HG03280 (cell line): ENCODE results near the gene STARD7.
"Not testable (repeated sequence)": the region's sequence is repeated elsewhere in the genome, so short reads cannot be mapped to it uniquely, and the experiment has no call there.

ENCODE experiments used
- ATAC-seq: cut with Tn5 transposase; IDR thresholded peaks from one replicate; pipeline ENCODE4 v1.9.1; 2021; ENCODE audit warnings: mild to moderate bottlenecking, moderate library complexity; ENCODE audit not compliant: unreplicated experiment

The STARD7 gene

DNA sequence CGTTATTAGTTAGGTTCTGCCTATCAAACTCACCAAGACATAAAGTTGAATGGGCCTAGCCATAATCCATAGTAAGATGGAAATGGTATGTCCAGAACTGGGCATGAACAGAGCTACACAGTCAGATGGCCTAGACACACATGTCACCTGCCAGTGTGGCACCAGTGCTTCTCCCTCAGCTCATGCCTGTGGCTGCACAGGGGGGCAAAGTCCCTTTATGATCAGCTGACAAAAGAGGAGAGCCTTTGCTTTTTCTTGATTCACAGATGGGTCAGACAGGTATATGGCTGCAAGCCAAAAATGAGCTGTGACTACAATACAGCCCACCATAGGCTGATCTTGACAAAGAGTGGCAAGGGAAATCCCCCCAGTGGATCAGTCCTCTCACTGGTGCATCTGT lies 28.3 kb upstream of the STARD7 start:
- no peak for ATAC-seq

DNA sequence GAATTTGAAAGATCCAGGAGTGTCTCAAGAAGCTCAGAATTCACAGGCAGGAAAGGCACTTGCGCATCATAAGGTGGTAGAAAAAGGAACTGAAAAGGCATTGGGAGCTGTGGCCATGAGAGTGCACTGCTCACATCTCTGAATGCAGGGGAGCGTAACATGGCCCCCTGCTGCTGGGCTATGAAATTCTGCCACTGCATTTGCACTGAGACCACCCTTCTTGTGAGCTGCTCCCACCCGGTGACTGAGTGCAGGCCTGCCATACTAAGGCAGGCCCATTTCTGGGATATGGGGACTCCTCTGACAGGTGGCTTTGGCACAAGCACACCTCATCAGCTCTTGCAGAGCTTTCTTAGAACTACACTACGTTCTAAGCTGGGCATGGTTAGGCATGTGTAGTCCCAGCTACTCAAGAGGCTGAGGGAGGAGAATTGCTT lies 25.3 kb upstream of the STARD7 start:
- ATAC-seq, result peak; percentile 90

DNA sequence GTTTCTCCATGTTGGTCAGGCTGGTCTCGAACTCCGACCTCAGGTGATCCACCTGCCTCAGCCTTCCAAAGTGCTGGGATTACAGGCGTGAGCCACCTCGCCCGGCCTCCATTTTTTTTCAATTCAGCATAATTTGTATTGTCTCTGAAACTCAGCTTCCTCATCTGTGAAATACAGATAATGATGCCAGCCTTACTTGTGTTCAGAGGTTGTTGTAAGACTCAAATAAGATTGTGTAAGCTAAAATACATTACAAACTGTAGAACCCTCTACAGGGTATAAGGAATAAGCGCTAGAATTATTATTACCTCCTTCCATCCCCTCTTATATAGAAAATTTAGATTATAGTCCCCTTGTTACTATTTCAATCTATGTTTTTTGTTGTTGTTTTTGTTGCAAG lies 24.8 kb upstream of the STARD7 start:
- no peak for ATAC-seq

DNA sequence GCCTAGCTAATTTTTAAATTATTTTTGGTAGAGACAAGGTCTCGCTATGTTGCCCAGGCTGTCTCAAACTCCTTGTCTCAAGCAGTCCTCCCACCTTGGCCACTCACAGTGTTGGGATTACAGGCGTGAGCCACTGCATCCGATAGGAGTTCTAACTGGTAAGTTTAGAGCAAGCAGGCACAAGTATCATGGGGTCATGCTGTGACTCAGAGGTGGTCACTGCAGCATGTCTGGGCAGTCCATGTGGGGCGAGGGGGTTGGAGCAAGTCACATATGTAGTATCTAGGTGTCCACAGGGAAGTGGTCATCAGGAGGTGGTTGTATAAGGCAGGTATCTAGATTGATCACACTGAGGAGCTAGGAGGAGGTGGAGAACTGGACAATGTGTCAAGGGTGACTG lies 22.7 kb upstream of the STARD7 start:
- ATAC-seq, result no peak

DNA sequence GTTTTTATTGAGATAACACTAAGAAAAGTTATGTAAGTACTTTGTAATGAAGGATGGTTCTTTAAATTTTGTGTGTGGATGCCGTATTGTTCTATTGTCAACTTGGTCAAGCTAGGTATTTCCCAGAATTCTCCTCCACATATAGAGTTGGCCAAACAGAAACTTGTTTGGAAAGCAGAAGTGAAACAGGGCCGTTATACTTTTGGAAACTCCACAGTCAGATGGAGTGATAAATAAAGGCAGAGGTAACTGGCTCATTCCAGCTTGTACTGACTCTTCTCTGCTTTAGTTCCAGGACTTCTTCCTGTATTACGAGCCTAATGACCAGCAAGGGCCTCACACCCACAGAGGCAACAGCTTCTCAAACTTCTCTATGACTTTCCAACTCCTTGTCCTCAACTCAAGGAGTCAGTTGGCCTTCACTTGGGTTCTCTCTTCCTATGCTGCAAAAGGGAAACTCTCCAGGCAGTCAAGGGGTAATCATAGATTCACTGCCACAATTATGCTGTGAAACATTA lies 16.4 kb upstream of the STARD7 start:
- ATAC-seq, result no peak

DNA sequence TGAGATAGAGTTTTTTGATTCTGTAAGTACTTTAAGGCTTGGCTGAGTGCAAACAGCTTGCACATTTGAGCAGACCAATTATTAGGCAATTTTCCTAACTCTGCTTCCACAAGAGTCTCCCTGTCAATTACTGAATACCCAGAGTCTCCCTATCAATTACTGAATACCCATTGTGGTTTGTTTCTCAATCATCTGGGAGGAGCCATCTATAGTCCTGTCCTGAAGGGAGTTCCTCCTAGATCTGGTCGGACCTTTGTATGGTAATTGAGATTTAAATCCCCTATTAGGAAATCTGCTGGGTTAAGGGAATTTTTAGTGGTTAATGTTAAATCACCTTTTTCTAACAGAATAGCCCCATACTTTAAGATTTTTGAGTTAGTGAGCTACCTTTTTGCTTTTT lies 12.5 kb upstream of the STARD7 start:
- ATAC-seq, result not testable (repeated sequence)

DNA sequence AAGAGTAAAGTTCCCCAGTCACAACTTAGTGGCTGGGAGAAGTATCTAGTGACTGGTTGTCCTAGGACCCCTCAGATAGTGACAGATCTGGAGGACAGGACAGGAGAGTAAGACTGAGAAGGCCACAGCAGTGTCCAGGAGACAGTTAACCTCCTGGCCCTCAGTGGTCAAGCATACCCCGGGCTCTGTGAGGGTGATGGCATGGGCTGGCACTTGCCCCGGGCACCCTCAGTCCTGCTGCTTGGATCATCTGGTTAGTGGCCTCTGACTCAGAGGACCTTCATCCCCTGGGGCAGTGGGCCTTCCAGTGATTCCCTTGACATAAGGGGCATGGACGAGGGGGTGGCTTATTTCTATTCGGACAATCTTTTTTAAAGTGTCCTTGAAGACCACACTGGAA lies 11.3 kb upstream of the STARD7 start:
- ATAC-seq, result not testable (repeated sequence)

DNA sequence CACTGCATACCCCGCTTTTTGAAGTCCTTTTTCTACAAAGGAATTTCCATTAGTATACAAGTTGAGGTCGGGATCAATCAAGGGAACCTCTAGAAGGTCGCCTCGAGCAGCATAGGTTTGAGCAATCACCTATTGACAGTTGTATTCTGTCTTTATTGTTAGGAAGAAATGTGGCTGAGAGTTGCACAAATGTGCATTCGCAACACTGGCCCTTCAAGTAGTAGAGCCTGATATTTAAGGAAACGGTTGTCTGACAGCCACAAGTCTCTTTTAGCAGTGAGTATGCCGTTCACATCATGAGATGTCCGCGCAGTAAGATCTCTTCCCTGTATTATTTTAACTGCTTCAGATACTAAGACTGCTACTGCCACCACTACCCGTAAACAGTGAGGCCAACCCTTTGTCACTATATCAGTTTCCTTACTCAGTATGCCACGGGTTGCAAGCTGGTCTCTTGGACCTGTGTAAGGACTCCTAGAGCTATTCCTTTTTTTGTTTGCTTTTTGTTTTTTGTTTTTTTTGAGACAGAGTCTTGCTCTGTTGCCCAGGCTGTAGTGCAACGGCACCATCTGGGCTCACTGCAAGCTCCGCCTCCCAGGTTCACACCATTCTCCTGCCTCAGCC lies 10.0 kb upstream of the STARD7 start:
- no peak for ATAC-seq

DNA sequence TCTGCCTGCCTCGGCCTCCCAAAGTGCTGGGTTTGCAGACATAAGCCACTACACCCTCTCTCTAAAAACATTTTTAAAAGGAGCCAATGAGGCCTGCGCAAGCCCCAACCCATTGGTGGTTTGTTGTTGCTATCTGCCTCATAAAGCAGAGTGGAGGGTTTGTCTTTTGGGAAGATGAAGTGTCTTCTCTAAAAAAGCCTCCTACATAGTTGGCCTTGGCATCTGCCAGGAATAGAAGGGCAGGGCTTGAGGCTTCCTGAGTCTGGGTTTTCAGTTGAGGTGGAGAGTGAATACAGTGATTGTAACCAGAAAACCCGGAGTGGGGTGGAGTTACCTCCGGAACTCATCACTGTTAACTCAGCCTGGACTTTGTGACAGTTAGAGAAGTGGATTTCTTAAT lies 5.9 kb upstream of the STARD7 start:
- ATAC-seq, result no peak

DNA sequence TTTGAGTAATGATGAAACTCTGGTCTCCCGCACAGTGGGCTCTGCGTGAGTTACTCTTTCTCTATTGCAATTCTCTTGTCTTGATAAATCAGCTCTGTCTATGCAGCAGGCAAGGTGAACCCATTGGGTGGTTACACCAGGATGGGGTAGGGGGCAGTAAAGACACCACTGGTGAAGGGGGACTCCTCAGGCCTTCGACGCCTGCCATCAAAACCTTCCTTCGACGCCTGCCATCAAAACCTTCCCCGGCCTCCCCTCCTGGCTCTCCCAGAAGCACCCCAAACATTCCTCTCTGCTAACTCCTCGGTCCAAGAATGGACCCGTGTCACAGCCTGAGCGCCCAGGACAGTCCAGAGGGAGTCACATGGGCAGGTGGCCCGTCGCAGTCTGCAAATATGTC lies 4.8 kb upstream of the STARD7 start:
- ATAC-seq, result no peak

DNA sequence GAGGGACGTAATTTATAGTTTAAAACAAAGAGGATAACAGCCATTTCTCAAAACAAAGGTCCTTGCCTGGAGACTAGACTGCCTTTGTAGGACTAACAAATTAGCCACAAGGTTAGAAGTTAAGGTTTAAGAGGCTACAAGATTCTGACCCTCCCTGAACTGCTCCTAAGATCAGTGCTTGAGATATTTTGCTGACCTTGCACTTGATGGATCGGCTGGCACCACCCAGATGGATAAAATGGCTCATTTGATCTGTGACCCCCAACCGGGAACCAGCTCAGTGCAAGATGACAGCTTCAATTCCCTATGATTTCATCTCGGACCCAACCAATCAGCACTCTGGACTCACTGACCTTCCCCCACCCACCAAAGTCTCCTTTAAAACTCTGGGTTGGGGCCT lies 3.7 kb upstream of the STARD7 start:
- no peak for ATAC-seq

DNA sequence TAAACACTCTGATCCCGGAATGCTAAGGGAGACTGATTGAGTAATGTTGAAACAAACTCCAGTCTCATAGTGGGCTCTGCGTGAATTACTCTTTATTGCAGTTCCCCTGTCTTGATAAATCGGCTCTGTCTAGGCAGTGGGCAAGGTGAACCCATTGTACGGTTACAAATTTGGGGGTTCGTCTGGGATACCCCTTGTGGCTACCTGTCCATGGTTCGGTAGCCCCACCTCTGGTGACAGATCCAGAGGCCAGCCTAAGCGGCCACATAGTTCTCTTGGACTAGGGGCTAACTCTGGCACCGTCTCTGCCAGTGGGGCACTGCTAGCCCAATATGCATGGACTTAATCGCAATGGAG lies 1.1 kb upstream of the STARD7 start:
- no peak for ATAC-seq

DNA sequence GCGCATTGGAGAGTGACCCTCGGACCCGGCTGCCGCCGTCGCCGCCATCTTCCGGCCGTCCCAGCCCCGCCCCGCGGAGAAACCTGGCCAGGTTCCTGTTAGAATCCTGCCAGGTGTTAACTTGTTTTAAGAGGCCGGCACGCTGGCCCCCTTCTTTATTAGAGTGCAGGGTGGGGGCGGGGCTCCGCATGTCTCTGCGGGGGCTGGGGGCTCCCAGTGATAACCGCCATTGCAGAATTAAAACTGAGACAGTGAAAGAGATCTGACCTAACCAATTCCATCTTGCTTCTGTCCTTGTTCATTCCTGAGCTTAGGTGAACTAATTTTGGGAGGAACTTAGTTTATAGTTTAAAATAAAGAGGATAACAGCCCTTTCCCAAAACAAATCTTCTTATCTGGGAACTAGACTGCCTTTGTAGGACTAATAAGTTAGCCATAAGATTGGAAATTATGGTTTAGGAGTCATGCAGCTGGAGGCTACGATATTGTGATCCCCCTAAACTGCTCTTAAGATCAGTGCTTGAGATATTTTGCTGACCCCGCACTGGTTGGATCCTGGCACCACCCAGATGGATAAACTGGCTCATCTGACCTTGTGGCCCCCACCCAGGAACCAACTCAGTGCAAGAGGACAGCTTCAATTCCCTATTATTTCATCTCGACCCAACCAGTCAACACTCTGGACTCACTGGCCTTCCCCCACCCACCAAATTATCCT lies 543 bp upstream of the STARD7 start:
- ATAC-seq, result no peak

DNA sequence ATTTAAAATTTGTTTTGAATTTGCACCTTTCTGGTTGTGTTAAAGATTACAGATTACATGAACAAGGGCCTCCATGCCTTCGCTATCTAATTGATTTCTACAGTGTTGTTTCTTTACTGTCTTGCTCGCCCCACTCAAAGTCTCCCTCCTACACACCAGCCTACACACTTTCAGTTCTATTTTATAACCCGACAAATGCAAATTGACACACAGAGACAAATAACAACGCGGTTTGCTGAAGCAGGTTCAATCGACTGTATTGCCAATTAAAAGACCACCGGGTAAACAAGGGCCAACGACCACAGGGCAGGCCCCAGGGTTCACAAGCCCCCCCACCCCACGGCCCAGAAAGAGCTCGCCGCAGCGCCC lies 869 bp downstream of the STARD7 start:
- ATAC-seq, result no peak

DNA sequence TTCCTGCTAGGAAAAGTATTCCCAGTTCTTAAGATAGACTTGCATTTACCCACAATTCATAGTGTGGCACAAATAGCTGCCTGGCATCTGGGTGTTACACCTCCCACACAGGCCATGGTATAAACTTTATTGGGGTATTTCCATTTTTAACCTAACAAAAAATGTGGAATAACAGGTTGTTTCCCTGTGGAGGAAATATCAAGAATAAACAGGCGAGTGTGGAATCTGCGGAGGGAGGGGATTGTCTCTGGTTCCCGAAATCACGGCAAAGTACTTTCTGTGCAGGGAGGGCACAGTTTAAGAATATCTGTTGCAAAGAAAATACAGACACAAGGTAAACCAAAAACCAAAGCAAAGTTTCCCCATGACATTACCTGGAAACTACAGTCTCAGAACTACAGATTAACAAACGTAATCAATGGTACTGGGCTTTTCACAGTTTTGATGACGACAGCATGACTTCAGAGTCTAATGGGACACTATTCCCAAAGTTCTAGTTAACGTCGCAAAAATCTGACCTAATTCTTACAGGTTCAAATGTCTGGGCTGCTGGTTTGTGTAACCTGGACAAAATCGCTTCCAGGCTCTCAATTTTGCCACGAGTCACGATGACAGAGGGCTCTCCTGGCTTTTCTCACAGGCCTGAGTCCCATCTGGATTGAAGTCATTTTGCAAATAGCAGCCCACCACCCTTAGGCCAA lies 1.4 kb downstream of the STARD7 start:
- ATAC-seq, result no peak

DNA sequence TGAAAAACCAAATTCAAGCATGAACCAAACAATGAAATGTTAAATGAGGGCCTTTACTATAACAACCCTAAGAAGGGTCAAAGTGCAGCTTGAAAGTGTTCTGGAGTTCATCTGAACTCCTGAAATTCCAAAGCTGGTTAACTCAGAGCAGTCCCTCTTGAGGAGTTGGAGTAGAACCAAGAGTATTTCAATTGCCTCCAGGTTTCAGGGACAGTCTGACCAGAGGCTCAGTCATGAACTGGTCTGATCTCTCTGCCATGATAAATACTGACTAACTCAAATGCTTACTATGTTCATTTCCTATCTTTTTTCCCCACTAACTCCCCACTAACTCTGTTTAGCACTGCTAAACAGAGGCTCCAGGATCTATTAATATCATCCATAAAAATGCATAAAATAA lies 2.7 kb downstream of the STARD7 start:
- no peak for ATAC-seq

DNA sequence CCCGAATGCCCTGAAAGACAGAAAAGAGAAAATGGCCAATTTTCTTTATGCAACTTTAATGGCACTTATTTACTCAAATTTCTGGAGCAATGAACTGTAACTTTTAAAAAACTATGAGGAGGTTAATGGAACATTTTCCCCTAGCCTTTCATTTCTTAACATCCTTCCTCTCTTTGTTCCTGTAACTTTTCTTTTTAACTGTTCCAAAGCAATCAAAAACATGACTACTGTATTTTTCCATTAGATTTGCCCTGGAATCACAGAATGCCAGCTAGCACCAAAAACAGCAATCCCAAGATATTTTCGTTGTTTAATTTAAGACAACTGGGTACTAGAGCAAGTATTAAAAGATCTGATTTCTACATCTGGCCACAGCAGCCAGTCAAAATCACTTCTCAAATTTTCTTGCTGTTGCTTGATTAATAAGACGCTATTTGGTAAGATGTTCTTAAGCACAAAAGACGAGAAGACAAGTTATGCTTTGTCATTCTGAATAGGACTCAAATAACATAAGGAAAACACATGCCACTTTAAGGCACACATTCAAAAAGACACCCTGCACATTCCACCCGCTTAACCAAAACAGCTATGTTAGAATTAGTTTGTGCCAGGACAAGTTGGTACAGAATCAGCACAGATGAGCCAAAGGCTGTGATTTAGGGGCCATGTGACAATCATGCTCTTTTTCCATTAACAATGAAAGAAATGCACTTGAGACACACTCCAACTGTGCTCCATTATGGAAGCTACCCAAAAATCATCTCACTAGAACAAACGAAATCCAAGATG lies 3.6 kb downstream of the STARD7 start:
- ATAC-seq, result no peak

DNA sequence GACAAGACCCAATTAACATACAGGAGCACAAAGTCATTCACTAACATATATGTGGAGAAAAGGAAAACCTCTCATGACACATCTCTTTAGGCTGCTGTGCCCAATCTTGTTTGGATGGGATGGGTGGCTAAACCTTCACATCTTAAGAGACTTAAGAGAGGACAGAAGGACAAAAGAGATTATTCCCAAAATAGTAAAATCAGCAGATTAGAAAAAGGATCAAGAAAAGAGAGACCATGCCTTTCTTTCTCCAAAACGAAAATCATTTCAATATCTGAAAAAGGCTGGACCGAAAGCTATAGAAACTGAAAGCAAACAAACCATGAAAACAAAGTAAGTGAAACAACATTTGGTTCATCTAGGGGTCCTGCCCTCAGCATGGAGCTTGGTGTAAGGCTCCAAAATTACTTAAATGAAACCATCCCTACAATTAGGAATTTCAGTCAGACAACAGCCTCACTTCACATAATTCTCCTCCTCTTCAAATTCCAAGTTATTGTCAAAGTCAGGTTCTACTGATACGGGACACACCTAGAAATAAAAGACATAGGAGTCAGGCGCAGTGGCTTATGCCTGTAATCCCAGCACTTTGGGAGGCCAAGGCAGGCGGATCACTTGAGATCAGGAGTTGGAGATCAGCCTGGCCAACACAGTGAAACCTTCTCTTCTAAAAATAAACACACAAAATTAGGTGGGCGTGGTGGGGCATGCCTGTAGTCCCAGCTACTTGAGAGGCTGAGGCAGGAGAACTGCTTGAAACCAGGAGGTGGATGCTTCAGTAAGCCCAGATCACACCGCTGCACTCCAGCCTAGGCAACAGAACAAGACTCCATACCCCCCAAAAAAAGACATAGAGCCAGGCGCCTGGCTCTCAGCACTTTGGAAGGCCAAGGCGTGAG lies 5.2 kb downstream of the STARD7 start:
- ATAC-seq, result no peak

DNA sequence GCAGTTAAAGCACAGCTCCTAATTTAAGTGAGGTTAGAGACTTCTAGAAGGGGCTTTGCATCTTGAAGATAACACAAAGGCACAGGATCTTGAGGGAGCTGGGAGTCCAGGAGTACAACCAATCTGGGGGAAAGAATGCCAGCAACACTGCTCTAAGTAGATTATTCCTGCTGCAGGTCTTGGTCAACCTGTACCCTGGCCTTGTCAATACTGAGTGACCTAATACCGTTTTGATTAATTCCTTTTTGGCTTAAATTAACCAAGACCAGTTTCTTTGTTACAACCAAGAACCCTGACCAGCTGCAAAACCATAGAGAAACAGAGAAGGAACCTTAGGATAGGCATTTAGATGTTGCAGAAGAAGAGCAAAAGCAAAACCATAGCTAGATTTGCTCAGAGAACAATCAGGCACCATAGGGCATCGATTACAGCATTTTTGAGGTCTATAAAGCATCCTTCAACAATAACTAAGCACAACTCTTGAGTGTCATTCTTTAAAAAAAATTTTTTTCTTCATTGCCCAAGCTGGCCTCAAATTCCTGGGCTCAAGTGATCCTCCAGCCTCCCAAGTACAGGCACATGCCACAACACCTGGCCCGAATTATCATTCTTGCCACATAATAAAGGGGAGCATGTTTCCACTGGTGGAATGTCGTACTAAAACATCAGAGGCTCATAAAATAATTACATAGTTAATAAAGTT lies 6.3 kb downstream of the STARD7 start:
- ATAC-seq, result no peak

DNA sequence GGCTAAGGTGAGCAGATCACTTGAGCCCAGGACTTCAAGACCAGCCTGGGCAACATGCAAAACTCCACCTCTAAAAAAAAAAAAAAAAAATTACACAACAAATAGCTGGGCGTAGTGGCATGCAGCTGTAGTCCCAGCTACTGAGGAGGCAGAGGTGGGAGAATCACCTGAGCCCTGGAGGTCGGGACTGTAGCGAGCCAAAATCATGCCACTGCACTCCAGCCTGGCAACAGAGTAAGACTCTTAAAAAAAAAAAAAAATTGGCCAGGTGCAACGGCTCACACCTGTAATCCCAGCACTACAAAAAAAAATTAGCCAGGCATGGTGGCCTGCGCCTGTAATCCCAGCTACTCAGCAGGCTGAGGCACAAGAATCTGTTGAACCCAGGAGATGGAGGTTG lies 7.3 kb downstream of the STARD7 start:
- no peak for ATAC-seq
